A549 (cell line): Measurements from ENCODE around the gene KAT7. TPM values are rescaled to one million over a fixed set of nuclear protein-coding genes. Genes with fewer than 3 reads are reported as not detected.

Source experiments
- ATAC-seq, 2 experiments: fragments of 200-7000 bp in 1 of 2; fragments of >200 bp in 1 of 2; cut with Nextera tagmentation in 1 of 2; cut with Tn5 transposase in 1 of 2; 3 replicates each; pipeline versions ENCODE4 v1.8.0 to v1.9.1; 2018 to 2020; ENCODE audit warnings: mild to moderate bottlenecking in 1 of 2, moderate library complexity in 1 of 2
- CTCF ChIA-PET: fragments of 300-600 bp; sonication (Branson Sonifier 250); formaldehyde crosslinking; extraction: SDS; loops from one replicate; lab custom pipeline; 2021; ENCODE audit warnings: antibody characterized with exemption, inconsistent platforms; lab: Yijun Ruan, JAX
- POLR2A ChIA-PET: fragments of 350-600 bp; formaldehyde crosslinking; extraction: SDS; loops from one replicate; lab custom pipeline; 2021; ENCODE audit warnings: antibody characterized with exemption, inconsistent platforms; lab: Yijun Ruan, JAX
- DNase-seq, 2 experiments: peaks; one replicate each; pipeline versions ENCODE4 v3.0.0 to v3.0.0-alpha.2; 2011 to 2016; ENCODE audit warnings: low read depth in 1 of 2, low spot score in 1 of 2
- FAIRE-seq: peaks from 2 replicates; lab custom pipeline; 2011; peaks lifted over from hg19 to GRCh38; lab: Jason Lieb, UNC
- H3K27ac ChIP-seq, 2 experiments: fragments of >200 bp; sonication (Bioruptor Twin); formaldehyde crosslinking; 3 replicates each; pipeline ENCODE4 v1.5.1; 2016 to 2017
- H3K4me1 ChIP-seq: fragments of >200 bp; sonication (Bioruptor Twin); formaldehyde crosslinking; 3 replicates; pipeline ENCODE4 v1.6.1; 2016
- H3K4me2 ChIP-seq: fragments of >200 bp; sonication (Bioruptor Twin); formaldehyde crosslinking; 3 replicates; pipeline ENCODE4 v1.6.1; 2016
- H3K4me3 ChIP-seq: fragments of >200 bp; sonication (Bioruptor Twin); formaldehyde crosslinking; 3 replicates; pipeline ENCODE4 v1.5.1; 2016
- H3K9me3 ChIP-seq: fragments of >200 bp; sonication (Bioruptor Twin); formaldehyde crosslinking; 3 replicates; pipeline ENCODE4 v1.6.1; 2016
- BHLHE40 ChIP-seq: IDR thresholded peaks from 2 replicates; pipeline ENCODE4 v1.6.1; 2012; ENCODE audit warnings: low read depth, low read length, inconsistent platforms
- CBX2 ChIP-seq: fragments of 200-600 bp; sonication (generic); IDR thresholded peaks from 2 replicates; pipeline ENCODE4 v1.6.1; 2016; ENCODE audit warnings: low read depth, mild to moderate bottlenecking, borderline replicate concordance
- CHD2 ChIP-seq: fragments of 150-350 bp; IDR thresholded peaks from 2 replicates; pipeline ENCODE4 v1.6.1; 2014; ENCODE audit warnings: low read length; ENCODE audit not compliant: partially characterized antibody
- CHD4 ChIP-seq: fragments of 200-600 bp; sonication (generic); IDR thresholded peaks from 2 replicates; pipeline ENCODE4 v1.6.1; 2016; ENCODE audit warnings: antibody characterized with exemption, mild to moderate bottlenecking, borderline replicate concordance
- HEYL ChIP-seq: fragments of 250-450 bp; sonication (Bioruptor Pico); IDR thresholded peaks from 2 replicates; pipeline ENCODE4 v1.8.0; 2021; ENCODE audit warnings: mild to moderate bottlenecking, moderate library complexity
- HOXA7 ChIP-seq: fragments of 250-450 bp; sonication (Bioruptor Pico); IDR thresholded peaks from 2 replicates; pipeline ENCODE4 v1.5.0; 2020; ENCODE audit warnings: mild to moderate bottlenecking, moderate library complexity
- JUNB ChIP-seq: fragments of >200 bp; sonication (Bioruptor Twin); formaldehyde crosslinking; IDR thresholded peaks from 2 replicates; pipeline ENCODE4 v1.6.1; 2016
- KDM1A ChIP-seq: fragments of 200-600 bp; sonication (generic); IDR thresholded peaks from 2 replicates; pipeline ENCODE4 v1.6.1; 2016; ENCODE audit warnings: low read depth, mild to moderate bottlenecking
- MYC ChIP-seq: IDR thresholded peaks from 2 replicates; pipeline ENCODE4 v1.6.1; 2012; ENCODE audit warnings: mild to moderate bottlenecking, inconsistent platforms, low read length, improper control_type of control experiment, borderline replicate concordance
- NPAS2 ChIP-seq: fragments of 250-450 bp; sonication (Bioruptor Pico); IDR thresholded peaks from 2 replicates; pipeline ENCODE4 v1.8.0; 2022; ENCODE audit warnings: mild to moderate bottlenecking, moderate library complexity, borderline replicate concordance
- NR3C1 ChIP-seq: fragments of >200 bp; sonication (Bioruptor Twin); formaldehyde crosslinking; IDR thresholded peaks from 3 replicates; pipeline ENCODE4 v1.6.1; 2017
- POLR2AphosphoS2 ChIP-seq: conservative IDR thresholded peaks from 2 replicates; pipeline ENCODE4 v1.6.1; 2012; ENCODE audit warnings: low read length, improper control_type of control experiment, inconsistent platforms
- RAD21 ChIP-seq, 2 experiments: fragments of >200 bp in 1 of 2; sonication (Bioruptor Twin) in 1 of 2; formaldehyde crosslinking in 1 of 2; IDR thresholded peaks in 1 of 2; conservative IDR thresholded peaks in 1 of 2; 2 replicates in 1 of 2; 3 replicates in 1 of 2; pipeline ENCODE4 v1.6.1; 2012 to 2018; ENCODE audit warnings: inconsistent platforms in 1 of 2
- SMC3 ChIP-seq: fragments of >200 bp; sonication (Bioruptor Twin); formaldehyde crosslinking; IDR thresholded peaks from 3 replicates; pipeline ENCODE4 v1.6.1; 2018; ENCODE audit warnings: inconsistent platforms
- TP53 ChIP-seq: fragments of 250-450 bp; sonication (Bioruptor Pico); IDR thresholded peaks from 2 replicates; pipeline ENCODE4 v1.5.0; 2021; ENCODE audit warnings: mild to moderate bottlenecking, moderate library complexity
- WGBS: methylation state at CpG from one replicate; pipeline ENCODE4 v1.1.6; 2017; ENCODE audit errors: missing lambda C conversion rate; 5-methylcytosine and 5-hydroxymethylcytosine counted together
- polyA plus RNA-seq, 4 experiments: library from polyadenylated mRNA; depleted of rRNA in 3 of 4; stranded (reverse); fragments of >200 nt; fragmentation: RNase III in 1 of 4; extraction: RNeasy Plus Mini Kit Qiagen cat#74134 plus additional on column Dnase treatment in 1 of 4; gene quantifications; 2 replicates in 3 of 4; 3 replicates in 1 of 4; pipeline ENCODE4 v1.2.3, GENCODE V29; 2011 to 2017
- TF ChIP-seq, protein P1 (sequence below): IDR thresholded peaks from 2 replicates; pipeline ENCODE4 v1.6.1; 2012
- TF ChIP-seq, protein P2 (sequence below): fragments of >200 bp; sonication (Bioruptor Twin); formaldehyde crosslinking; IDR thresholded peaks from 3 replicates; pipeline ENCODE4 v1.5.1; 2016
- TF ChIP-seq, protein P3 (sequence below): IDR thresholded peaks from 2 replicates; pipeline ENCODE4 v1.6.1; 2012
- TF ChIP-seq, protein P4 (sequence below): fragments of >200 bp; sonication (Bioruptor Twin); formaldehyde crosslinking; IDR thresholded peaks from 3 replicates; pipeline ENCODE4 v1.6.1; 2016

KAT7 gene
- polyA plus RNA-seq, 2 of the 4 experiments (the other 2 are of a cell fraction): 33.2 to 48.7 TPM

DNA sequence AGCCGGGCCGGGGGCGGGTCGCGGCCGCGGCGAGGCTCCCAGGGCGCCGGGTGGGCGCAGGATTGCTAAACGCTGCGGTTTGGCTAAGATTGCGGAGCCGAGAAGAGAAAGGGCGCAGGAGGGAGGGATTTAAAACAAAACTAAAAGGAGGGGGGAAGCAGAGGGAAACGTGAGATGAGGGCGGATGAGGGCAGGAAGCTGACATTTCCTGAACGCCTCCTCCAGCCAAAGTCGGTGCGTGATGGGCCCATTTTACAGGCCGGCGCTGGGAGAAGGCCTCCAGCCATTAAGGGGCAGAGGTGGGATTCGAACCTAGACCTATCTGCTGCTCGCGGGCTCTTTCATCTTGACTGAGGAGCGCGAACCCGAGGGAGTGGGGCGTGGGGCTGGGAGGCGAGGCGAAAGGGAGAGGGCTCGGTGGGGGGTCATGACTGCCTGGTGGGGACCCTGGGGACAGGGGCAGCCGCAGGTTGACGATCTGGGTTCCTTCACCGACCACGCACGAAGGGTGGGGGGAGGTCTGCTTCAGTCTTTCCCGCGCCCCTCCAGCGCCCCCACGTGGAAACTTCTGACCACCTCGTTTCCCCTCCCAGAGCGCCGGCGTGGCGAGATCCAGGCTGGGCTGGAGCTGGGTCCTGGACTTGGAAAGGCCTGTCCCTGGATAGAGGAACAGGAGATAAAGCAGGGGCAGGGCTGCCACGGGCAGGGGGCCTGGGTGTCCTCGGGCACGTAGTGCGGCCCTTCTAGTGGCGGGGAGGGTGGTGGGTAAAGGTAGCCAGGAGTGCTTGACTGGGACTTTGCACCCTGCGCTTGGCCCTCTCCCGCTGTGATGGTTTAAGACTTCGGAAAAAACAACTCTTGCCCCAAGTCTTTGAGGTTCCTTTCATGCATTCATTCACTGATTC, 63.2 kb downstream of the KAT7 start:
- FAIRE-seq (peak; percentile 18), ATAC-seq (peak; percentile 72 to 88), DNase-seq (peak; percentile 66 to 73)
- 9% methylated on average over 45 of the region's 55 CpGs for WGBS
- Histone ChIP-seq H3K9me3 (no peaks in the 10 kb centered on the region), H3K4me1 (peaks cover 3% of the 10 kb centered on the region; the same call in 1 of the 3 replicates), H3K27ac (peak overlapping the region; percentile 79 to 91), H3K4me2 (peak overlapping the region; percentile 89), H3K4me3 (peak overlapping the region; percentile 72)
- peak; percentile 84 to 89 for TF ChIP-seq RAD21 (conservative IDR thresholded peaks at IDR 0.05 in 1 of 2, IDR thresholded peaks at IDR 0.05 in 1 of 2)
- TF ChIP-seq BHLHE40: no peak
- no peak for TF ChIP-seq CBX2
- TF ChIP-seq SMC3: peak; percentile 86
- 0 out of 2 replicates have a peak, but pooled peaks have one; percentile 45 for TF ChIP-seq CHD4
- TF ChIP-seq KDM1A: peak; percentile 65
- TF ChIP-seq JUNB: no peak
- TF ChIP-seq, protein P1, sequence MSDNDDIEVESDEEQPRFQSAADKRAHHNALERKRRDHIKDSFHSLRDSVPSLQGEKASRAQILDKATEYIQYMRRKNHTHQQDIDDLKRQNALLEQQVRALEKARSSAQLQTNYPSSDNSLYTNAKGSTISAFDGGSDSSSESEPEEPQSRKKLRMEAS: peak; percentile 78
- TF ChIP-seq NR3C1: no peak
- TF ChIP-seq MYC: peak; percentile 40; the same call in 1 of the 2 replicates
- TF ChIP-seq, protein P2, sequence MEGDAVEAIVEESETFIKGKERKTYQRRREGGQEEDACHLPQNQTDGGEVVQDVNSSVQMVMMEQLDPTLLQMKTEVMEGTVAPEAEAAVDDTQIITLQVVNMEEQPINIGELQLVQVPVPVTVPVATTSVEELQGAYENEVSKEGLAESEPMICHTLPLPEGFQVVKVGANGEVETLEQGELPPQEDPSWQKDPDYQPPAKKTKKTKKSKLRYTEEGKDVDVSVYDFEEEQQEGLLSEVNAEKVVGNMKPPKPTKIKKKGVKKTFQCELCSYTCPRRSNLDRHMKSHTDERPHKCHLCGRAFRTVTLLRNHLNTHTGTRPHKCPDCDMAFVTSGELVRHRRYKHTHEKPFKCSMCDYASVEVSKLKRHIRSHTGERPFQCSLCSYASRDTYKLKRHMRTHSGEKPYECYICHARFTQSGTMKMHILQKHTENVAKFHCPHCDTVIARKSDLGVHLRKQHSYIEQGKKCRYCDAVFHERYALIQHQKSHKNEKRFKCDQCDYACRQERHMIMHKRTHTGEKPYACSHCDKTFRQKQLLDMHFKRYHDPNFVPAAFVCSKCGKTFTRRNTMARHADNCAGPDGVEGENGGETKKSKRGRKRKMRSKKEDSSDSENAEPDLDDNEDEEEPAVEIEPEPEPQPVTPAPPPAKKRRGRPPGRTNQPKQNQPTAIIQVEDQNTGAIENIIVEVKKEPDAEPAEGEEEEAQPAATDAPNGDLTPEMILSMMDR: peak; percentile 90
- ChIA-PET POLR2A (interaction anchor here (0.9 to 1.3 kb wide), 2 partner anchors 63 to 143 kb away, joined by 3 read pairs; partner anchors contain the start of gene SLC35B1), CTCF (interaction anchor here (0.5 to 34.2 kb wide), 62 partner anchors 8 to 327 kb away, joined by 3 to 1602 read pairs (median 4); partner anchors contain the start of genes DLX3, DLX4, NXPH3 and SLC35B1)

DNA sequence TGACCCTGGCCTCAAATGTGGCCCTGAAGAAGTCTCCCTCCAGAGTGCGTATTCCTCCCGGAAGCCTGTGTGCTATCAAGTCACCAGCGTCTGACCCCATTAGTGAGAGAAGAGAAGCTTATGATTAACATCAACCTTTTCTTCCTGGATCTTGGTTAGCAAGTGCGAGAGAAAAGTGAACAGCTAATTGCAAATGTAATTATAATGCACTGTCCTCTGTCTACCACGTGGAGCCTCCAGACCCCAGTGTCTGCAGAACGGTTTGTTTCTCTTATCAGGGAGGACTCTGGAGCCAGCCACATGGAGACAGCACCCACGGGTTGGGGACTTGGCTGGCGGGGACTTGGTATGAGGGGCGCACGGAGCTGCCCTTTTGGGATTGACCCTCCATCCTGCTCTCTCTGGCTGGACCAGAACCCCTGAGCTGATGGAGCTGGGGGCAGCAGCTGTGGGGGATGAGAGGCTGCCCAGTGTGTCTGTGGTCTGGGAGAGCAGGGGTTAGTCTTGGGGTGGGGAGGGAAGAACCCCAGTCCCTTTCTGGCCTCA, 65.1 kb downstream of the KAT7 start:
- ChIA-PET CTCF (interaction anchor here (0.6 to 34.2 kb wide), 16 partner anchors 8 to 297 kb away, joined by 3 to 1602 read pairs (median 4); partner anchors contain the start of genes DLX3, DLX4 and SLC35B1), POLR2A (no interaction called here)
- no peaks in the 10 kb centered on the region for H3K9me3 ChIP-seq
- 73% methylated on average over 10 of the region's 10 CpGs for WGBS
- H3K4me3 ChIP-seq: no peak overlapping the region
- H3K27ac ChIP-seq: no peak overlapping the region
- no peak for FAIRE-seq
- TF ChIP-seq NPAS2 (no peak), POLR2AphosphoS2 (no peak), HEYL (CRISPR knock-in tag) (no peak), CHD2 (no peak), NR3C1 (no peak), HOXA7 (CRISPR knock-in tag) (no peak)
- TF ChIP-seq, protein P3, sequence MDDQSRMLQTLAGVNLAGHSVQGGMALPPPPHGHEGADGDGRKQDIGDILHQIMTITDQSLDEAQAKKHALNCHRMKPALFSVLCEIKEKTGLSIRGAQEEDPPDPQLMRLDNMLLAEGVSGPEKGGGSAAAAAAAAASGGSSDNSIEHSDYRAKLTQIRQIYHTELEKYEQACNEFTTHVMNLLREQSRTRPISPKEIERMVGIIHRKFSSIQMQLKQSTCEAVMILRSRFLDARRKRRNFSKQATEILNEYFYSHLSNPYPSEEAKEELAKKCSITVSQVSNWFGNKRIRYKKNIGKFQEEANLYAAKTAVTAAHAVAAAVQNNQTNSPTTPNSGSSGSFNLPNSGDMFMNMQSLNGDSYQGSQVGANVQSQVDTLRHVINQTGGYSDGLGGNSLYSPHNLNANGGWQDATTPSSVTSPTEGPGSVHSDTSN: no peak
- no peak for DNase-seq
- H3K4me1 ChIP-seq: peaks cover 3% of the 10 kb centered on the region; the same call in 1 of the 3 replicates
- ATAC-seq: no peak
- no peak overlapping the region for H3K4me2 ChIP-seq

DNA sequence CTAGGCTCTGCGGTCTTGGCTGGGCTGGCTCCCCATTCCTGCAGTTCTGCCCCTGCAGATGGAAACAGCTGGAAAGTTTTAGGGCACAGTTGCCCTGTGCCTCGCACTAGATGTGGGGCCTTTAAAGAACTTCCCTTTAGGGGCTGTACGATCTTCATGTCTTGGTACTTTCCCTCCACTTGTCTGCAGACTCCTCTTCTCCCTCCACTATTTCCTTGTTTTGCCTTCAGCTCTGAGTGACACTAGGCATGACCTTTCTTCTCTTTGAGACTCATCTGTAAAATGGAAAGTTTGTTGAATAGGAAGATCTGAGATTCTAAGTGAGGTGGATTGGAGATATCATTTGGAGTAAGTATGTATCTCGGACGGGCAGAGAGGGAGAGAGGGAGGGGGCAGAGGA, 65.6 kb downstream of the KAT7 start:
- TF ChIP-seq, protein P4, sequence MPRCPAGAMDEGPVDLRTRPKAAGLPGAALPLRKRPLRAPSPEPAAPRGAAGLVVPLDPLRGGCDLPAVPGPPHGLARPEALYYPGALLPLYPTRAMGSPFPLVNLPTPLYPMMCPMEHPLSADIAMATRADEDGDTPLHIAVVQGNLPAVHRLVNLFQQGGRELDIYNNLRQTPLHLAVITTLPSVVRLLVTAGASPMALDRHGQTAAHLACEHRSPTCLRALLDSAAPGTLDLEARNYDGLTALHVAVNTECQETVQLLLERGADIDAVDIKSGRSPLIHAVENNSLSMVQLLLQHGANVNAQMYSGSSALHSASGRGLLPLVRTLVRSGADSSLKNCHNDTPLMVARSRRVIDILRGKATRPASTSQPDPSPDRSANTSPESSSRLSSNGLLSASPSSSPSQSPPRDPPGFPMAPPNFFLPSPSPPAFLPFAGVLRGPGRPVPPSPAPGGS: no peak
- TF ChIP-seq TP53 (CRISPR knock-in tag): no peak
- TF ChIP-seq BHLHE40: no peak
- H3K9me3 ChIP-seq: no peaks in the 10 kb centered on the region
- 82% methylated on average over 5 of the region's 5 CpGs for WGBS
- ChIA-PET POLR2A (no interaction called here), CTCF (interaction anchor here (1.0 to 34.2 kb wide), 14 partner anchors 8 to 297 kb away, joined by 3 to 1602 read pairs (median 4); partner anchors contain the start of genes DLX3, DLX4 and SLC35B1)
- FAIRE-seq (no peak), DNase-seq (no peak), ATAC-seq (no peak)
- H3K4me2 ChIP-seq: no peak overlapping the region
- H3K4me1 ChIP-seq: peaks cover 3% of the 10 kb centered on the region; the same call in 1 of the 3 replicates
- H3K4me3 ChIP-seq: no peak overlapping the region
- no peak overlapping the region for H3K27ac ChIP-seq
